ENCODE measurements around the gene ZCCHC8.

ZCCHC8 gene

DNA sequence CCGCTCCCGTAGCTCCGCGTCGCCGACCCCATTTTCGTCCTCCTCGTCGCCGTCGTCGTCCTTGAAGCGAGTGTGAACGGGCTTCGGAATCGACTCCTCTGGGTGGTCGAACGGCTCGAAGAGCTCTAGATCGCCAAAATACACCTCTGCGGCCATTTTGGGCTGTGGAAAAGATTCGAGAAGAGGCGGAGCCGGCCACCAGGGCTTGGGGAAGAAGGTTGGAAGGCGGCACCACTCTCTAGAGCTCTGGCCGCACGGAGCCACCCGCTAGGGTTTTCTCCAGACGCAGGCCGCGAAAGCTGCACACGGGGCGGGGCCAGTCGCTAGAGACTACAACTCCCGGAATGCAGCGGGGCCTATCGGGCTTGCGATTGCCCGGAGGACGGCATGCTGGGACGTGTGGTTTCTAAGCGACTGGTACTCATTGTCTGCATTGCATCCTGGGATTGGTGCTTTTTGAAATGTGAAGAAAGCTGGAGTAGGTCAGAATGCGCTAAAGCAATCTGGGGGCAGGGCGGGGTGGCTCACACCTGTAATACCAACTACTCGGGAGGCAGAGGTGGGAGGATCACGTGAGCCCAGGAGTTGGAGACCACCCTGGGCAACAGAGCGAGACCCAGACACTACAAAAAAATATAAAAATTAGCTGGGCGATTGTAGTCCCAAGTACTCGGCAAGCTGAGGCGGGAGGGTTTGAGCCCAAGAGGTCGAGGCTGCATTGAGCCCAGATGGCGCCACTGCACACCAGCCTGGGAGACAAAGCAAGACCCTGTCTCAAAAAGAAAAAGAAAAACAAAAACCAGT lies at the start of gene ZCCHC8:
Gene ZCCHC8, minus strand, starts transcription at position 248 of the 804 bp plus-strand sequence. Its CDS starts 92 bp downstream, at position 156.
- DNase-seq (ENCODE audit: low read depth, low spot score) = peak; percentile 97
- Histone ChIP-seq H3K4me1 (ENCODE audit: control insufficient read depth, insufficient read depth, low read length) (no peaks in the 10 kb centered on the region), H3K27me3 (ENCODE audit: control insufficient read depth, insufficient read depth, low read length) (no peaks in the 10 kb centered on the region), H3K4me3 (ENCODE audit: low read length) (peak within 1 kb of the TSS; percentile 95), H3K27ac (ENCODE audit: low read length) (no peak within 1 kb of the TSS), H3K36me3 (ENCODE audit: control insufficient read depth, insufficient read depth, low read length) (peaks cover 3% of the 10 kb centered on the region; the same call in 1 of the 2 replicates), H3K9me3 (ENCODE audit: control insufficient read depth, insufficient read depth, low read length) (no peaks in the 10 kb centered on the region)
- no CpG with 5 or more reads among the region's 52 CpGs for WGBS (ENCODE audit: insufficient coverage, insufficient read length)

DNA sequence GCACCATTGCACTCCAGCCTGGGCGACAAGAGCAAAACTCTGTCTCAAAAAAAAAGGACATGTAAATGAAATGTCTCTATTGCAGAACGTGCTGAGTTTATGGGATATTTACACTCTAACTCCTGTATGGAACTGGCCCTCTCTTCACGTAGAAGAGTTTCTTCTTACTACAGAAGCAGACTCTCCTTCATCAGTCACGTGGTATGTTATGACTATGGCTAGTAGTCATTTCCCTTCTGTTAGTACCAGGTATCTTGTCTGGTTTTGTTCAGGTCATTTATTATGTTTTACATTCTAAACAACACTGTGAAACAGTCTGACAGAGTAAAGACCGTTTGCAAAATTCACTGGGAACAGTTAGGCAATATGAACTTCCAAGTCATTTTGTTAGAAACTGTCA lies 46.6 kb upstream of the ZCCHC8 start:
- no CpG with 5 or more reads among the region's 5 CpGs for whole genome bisulfite sequencing (ENCODE audit: insufficient coverage, insufficient read length)
- Histone ChIP-seq H3K27ac (ENCODE audit: low read length) (no peak overlapping the region), H3K36me3 (ENCODE audit: control insufficient read depth, insufficient read depth, low read length) (peaks cover 10% of the 10 kb centered on the region; the same call in 1 of the 2 replicates), H3K9me3 (ENCODE audit: control insufficient read depth, insufficient read depth, low read length) (no peaks in the 10 kb centered on the region), H3K4me3 (ENCODE audit: low read length) (no peak overlapping the region), H3K4me1 (ENCODE audit: control insufficient read depth, insufficient read depth, low read length) (no peaks in the 10 kb centered on the region), H3K27me3 (ENCODE audit: control insufficient read depth, insufficient read depth, low read length) (no peaks in the 10 kb centered on the region)
- DNase-seq (ENCODE audit: low read depth, low spot score) = no peak

DNA sequence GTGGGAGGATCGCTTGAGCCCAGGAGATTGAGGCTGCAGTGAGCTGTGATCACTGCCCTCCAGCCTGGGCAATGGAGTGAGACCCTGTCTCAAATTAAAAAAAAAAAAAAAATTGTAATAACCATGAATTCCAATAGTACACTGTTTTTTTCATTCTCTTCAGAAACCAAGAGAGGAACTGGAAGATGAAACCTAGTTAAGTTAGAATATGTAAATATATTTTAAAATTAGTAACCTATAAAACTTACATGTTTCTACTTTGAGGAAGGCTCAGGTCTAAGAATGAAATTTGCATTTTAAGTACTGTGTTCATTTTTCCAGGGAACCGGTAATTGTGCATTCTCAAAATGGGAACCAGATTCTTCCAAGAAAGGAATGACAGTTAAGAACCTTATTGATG lies 45.1 kb upstream of the ZCCHC8 start:
- DNase-seq (ENCODE audit: low read depth, low spot score) = no peak
- Histone ChIP-seq H3K9me3 (ENCODE audit: control insufficient read depth, insufficient read depth, low read length) (no peaks in the 10 kb centered on the region), H3K4me1 (ENCODE audit: control insufficient read depth, insufficient read depth, low read length) (no peaks in the 10 kb centered on the region), H3K4me3 (ENCODE audit: low read length) (no peak overlapping the region), H3K36me3 (ENCODE audit: control insufficient read depth, insufficient read depth, low read length) (peaks cover 6% of the 10 kb centered on the region; the same call in 1 of the 2 replicates), H3K27me3 (ENCODE audit: control insufficient read depth, insufficient read depth, low read length) (no peaks in the 10 kb centered on the region), H3K27ac (ENCODE audit: low read length) (no peak overlapping the region)
- WGBS (ENCODE audit: insufficient coverage, insufficient read length) = no CpG with 5 or more reads among the region's 2 CpGs

DNA sequence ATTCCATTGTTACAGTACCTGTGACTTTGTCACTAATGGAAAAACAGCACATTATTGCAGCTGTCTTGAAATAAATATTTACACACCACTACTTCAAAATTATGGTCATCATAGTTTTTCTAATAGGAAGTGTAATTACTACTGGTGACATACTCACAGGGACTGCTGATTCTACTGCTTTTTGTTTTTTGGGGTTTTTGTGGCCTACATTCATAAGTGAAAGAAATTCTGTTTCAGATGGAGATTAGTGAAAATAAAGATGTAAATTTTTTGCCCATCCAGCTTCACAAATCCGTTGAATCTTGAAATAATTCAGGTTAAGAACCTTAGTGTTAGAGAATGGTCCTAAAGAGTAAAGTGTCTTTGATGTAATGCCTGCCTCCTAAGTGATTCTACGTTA lies 43.8 kb upstream of the ZCCHC8 start:
- no peak for DNase-seq (ENCODE audit: low read depth, low spot score)
- Histone ChIP-seq H3K27ac (ENCODE audit: low read length) (no peak overlapping the region), H3K4me1 (ENCODE audit: control insufficient read depth, insufficient read depth, low read length) (no peaks in the 10 kb centered on the region), H3K27me3 (ENCODE audit: control insufficient read depth, insufficient read depth, low read length) (no peaks in the 10 kb centered on the region), H3K9me3 (ENCODE audit: control insufficient read depth, insufficient read depth, low read length) (no peaks in the 10 kb centered on the region), H3K4me3 (ENCODE audit: low read length) (no peak overlapping the region), H3K36me3 (ENCODE audit: control insufficient read depth, insufficient read depth, low read length) (peaks cover 4% of the 10 kb centered on the region; the same call in 1 of the 2 replicates)
- no CpG with 5 or more reads among the region's 2 CpGs for WGBS (ENCODE audit: insufficient coverage, insufficient read length)

DNA sequence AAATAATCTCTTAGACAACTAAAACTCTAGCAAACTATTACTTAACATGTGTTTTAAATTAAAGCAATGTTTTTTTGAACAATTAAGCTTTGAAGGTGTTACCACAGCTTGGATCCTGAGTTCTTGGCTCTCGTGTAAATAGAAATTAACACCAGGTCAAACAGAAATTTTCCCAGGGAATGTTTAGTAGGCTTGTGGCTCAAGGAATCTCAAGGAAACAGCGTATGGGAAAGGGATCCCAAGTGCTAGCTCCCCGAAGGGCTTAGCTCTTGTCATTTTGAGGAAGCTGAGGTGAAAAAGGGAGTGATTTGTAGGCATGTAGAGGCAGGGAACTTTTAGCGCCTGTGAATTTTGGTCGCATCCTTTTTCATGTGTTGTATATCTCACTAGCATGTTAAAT lies 37.8 kb upstream of the ZCCHC8 start:
- Histone ChIP-seq H3K4me1 (ENCODE audit: control insufficient read depth, insufficient read depth, low read length) (no peaks in the 10 kb centered on the region; the same call in 1 of the 2 replicates), H3K27ac (ENCODE audit: low read length) (no peak overlapping the region), H3K36me3 (ENCODE audit: control insufficient read depth, insufficient read depth, low read length) (peaks cover 6% of the 10 kb centered on the region; the same call in 1 of the 2 replicates), H3K9me3 (ENCODE audit: control insufficient read depth, insufficient read depth, low read length) (no peaks in the 10 kb centered on the region), H3K4me3 (ENCODE audit: low read length) (no peak overlapping the region), H3K27me3 (ENCODE audit: control insufficient read depth, insufficient read depth, low read length) (no peaks in the 10 kb centered on the region)
- DNase-seq (ENCODE audit: low read depth, low spot score) = no peak
- WGBS (ENCODE audit: insufficient coverage, insufficient read length) = no CpG with 5 or more reads among the region's 5 CpGs

DNA sequence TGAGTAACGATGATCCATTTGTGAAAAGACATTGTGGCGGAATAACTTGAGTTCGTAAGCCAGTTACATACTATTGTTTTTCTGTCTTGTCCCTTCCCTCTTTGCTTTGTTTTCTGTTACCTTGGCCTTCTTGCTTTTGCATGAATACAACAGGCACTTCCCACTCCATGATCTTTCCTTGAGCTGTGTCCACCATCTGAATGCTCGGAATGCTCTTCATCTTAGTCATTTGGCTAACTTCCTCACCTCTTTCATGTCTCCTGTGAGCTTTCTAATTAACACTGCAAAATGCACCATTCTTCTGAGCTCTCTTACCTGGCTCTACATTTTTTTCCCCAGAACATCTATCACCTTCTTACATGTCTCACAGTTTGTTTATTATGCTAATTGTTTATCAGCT lies 36.3 kb upstream of the ZCCHC8 start:
- H3K9me3 ChIP-seq (ENCODE audit: control insufficient read depth, insufficient read depth, low read length) = no peaks in the 10 kb centered on the region
- peaks cover 2% of the 10 kb centered on the region; the same call in 1 of the 2 replicates for H3K36me3 ChIP-seq (ENCODE audit: control insufficient read depth, insufficient read depth, low read length)
- H3K27ac ChIP-seq (ENCODE audit: low read length) = no peak overlapping the region
- no peak for DNase-seq (ENCODE audit: low read depth, low spot score)
- H3K27me3 ChIP-seq (ENCODE audit: control insufficient read depth, insufficient read depth, low read length) = no peaks in the 10 kb centered on the region
- H3K4me3 ChIP-seq (ENCODE audit: low read length) = no peak overlapping the region
- WGBS (ENCODE audit: insufficient coverage, insufficient read length) = no CpG with 5 or more reads among the region's 4 CpGs
- H3K4me1 ChIP-seq (ENCODE audit: control insufficient read depth, insufficient read depth, low read length) = no peaks in the 10 kb centered on the region; the same call in 1 of the 2 replicates

DNA sequence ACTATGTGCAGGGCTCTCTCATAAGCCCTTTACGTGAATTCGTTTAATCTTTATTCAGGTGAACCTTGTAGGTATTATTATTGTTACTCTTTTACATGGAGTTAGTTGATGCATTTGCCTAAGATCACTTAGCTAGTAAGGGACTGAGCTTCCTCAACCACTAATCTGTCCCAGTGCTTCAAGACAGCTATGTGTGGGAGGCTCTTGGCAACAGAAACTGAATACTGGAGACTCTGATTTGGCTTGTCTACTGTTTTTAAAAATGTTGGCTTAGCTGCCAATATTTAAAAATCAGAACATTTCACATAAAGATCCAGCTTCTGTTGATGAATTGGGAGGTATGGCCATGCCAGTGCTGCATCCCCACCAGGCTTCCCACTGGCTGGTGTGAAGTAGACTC lies 33.1 kb upstream of the ZCCHC8 start:
- Histone ChIP-seq H3K4me3 (ENCODE audit: low read length) (no peak overlapping the region), H3K9me3 (ENCODE audit: control insufficient read depth, insufficient read depth, low read length) (no peaks in the 10 kb centered on the region), H3K36me3 (ENCODE audit: control insufficient read depth, insufficient read depth, low read length) (no peaks in the 10 kb centered on the region; the same call in 1 of the 2 replicates), H3K27ac (ENCODE audit: low read length) (no peak overlapping the region), H3K27me3 (ENCODE audit: control insufficient read depth, insufficient read depth, low read length) (no peaks in the 10 kb centered on the region), H3K4me1 (ENCODE audit: control insufficient read depth, insufficient read depth, low read length) (no peaks in the 10 kb centered on the region)
- no peak for DNase-seq (ENCODE audit: low read depth, low spot score)
- no CpG with 5 or more reads among the region's 2 CpGs for WGBS (ENCODE audit: insufficient coverage, insufficient read length)

DNA sequence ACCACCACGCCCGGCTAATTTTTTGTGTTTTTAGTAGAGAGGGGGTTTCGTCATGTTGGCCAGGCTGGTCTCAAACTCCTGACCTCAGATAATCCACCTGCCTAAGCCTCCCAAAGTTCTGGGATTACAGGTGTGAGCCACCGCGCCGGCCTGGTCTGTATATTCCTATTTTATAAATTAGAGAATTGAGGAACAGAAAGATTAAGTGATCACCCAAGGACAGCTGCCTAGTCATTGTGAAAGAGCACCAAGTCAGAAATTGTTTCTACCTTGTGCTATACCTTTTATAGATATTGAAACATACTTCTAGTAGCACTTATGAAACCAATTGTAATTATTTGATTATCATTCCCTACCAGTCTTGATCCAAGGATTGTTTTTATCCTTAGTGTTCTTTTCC lies 28.3 kb upstream of the ZCCHC8 start:
- no peak overlapping the region for H3K4me3 ChIP-seq (ENCODE audit: low read length)
- no peaks in the 10 kb centered on the region for H3K27me3 ChIP-seq (ENCODE audit: control insufficient read depth, insufficient read depth, low read length)
- WGBS (ENCODE audit: insufficient coverage, insufficient read length) = no CpG with 5 or more reads among the region's 6 CpGs
- H3K4me1 ChIP-seq (ENCODE audit: control insufficient read depth, insufficient read depth, low read length) = no peaks in the 10 kb centered on the region
- DNase-seq (ENCODE audit: low read depth, low spot score) = no peak
- H3K27ac ChIP-seq (ENCODE audit: low read length) = no peak overlapping the region
- H3K36me3 ChIP-seq (ENCODE audit: control insufficient read depth, insufficient read depth, low read length) = no peaks in the 10 kb centered on the region; the same call in 1 of the 2 replicates
- no peaks in the 10 kb centered on the region for H3K9me3 ChIP-seq (ENCODE audit: control insufficient read depth, insufficient read depth, low read length)

DNA sequence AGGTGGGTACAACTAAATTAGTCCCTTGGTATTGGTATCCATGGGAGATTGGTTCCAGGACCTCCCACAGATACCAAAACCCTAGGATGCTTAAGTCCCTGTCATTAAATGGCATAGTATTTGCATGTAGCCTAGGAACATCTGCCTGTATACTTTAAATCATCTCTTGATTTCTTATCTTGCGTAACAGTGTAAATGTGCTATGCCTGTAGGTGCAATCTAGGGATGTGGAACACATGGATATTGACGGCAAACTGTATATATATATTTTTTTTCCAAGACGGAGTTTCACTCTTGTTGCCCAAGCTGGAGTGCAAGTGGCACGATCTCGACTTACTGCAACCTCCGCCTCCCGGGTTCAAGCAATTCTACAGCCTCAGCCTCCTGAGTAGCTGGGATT lies 27.9 kb upstream of the ZCCHC8 start:
- H3K4me3 ChIP-seq (ENCODE audit: low read length) = no peak overlapping the region

DNA sequence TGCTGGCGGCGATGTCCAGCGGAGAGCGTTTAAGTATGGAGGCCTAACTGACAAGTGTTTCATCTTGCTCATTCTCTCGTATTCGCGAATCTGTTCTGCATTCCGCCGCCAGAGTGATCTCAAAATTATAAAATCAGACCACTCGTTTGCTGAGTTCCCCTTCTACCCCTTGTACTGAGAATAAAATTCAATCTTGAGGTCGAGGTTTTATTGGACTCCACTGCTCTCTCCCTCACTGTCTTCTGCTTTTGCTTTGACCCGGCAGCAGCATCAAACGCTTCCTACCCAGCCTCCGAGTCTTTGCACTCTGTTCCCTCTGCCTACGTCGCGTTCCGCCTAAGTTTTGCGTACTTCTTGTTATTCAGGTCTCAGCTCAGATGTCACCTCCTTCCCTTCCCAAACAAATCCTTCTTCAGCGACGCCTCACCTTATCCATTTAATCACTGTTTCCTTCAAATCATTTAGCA lies 26.8 kb upstream of the ZCCHC8 start:
- Histone ChIP-seq H3K9me3 (ENCODE audit: control insufficient read depth, insufficient read depth, low read length) (no peaks in the 10 kb centered on the region), H3K4me3 (ENCODE audit: low read length) (peak overlapping the region; percentile 89), H3K4me1 (ENCODE audit: control insufficient read depth, insufficient read depth, low read length) (peaks cover 2% of the 10 kb centered on the region; the same call in 1 of the 2 replicates), H3K27me3 (ENCODE audit: control insufficient read depth, insufficient read depth, low read length) (no peaks in the 10 kb centered on the region), H3K36me3 (ENCODE audit: control insufficient read depth, insufficient read depth, low read length) (no peaks in the 10 kb centered on the region; the same call in 1 of the 2 replicates), H3K27ac (ENCODE audit: low read length) (no peak overlapping the region)
- no peak for DNase-seq (ENCODE audit: low read depth, low spot score)
- no CpG with 5 or more reads among the region's 21 CpGs for WGBS (ENCODE audit: insufficient coverage, insufficient read length)

More for the DNA sequence above, 27.9 kb upstream of the ZCCHC8 start:
- Histone ChIP-seq H3K9me3 (ENCODE audit: control insufficient read depth, insufficient read depth, low read length) (no peaks in the 10 kb centered on the region), H3K4me1 (ENCODE audit: control insufficient read depth, insufficient read depth, low read length) (no peaks in the 10 kb centered on the region), H3K36me3 (ENCODE audit: control insufficient read depth, insufficient read depth, low read length) (no peaks in the 10 kb centered on the region; the same call in 1 of the 2 replicates), H3K27ac (ENCODE audit: low read length) (no peak overlapping the region), H3K27me3 (ENCODE audit: control insufficient read depth, insufficient read depth, low read length) (no peaks in the 10 kb centered on the region)
- no CpG with 5 or more reads among the region's 7 CpGs for WGBS (ENCODE audit: insufficient coverage, insufficient read length)
- no peak for DNase-seq (ENCODE audit: low read depth, low spot score)
